Neural cell (in vitro differentiated cells): ENCODE measurements around the gene KIZ. TPM values are rescaled to one million over a fixed set of nuclear protein-coding genes. Genes with fewer than 3 reads are reported as not detected.
A peak's percentile ranks its signal among the peaks of the same experiment; 100 is the strongest.

Experiments
- H2AFZ ChIP-seq: fragments of 200-600, 300-800 bp; sonication (generic), shearing (Covaris generic); 2 replicates; pipeline ENCODE4 v1.6.0; 2014; ENCODE audit warnings: low read depth, mild to moderate bottlenecking, antibody characterized with exemption, low read length, moderate library complexity
- H3F3A ChIP-seq: fragments of 200-600 bp; shearing (Covaris generic); 2 replicates; pipeline ENCODE4 v1.6.1; 2016; ENCODE audit warnings: mild to moderate bottlenecking, moderate library complexity, mixed read lengths, antibody characterized with exemption, low read length; ENCODE audit not compliant: insufficient read depth, poor library complexity, severe bottlenecking
- H3K27ac ChIP-seq: fragments of 200-600, 300-800 bp; sonication (generic), shearing (Covaris generic); 2 replicates; pipeline ENCODE4 v1.5.1; 2014; ENCODE audit warnings: mild to moderate bottlenecking, low read length, moderate library complexity
- H3K27me3 ChIP-seq: fragments of 300-800, 200-600 bp; sonication (generic), shearing (Covaris generic); 2 replicates; pipeline ENCODE4 v1.6.0; 2014; ENCODE audit warnings: mild to moderate bottlenecking, low read depth, low read length, moderate library complexity; ENCODE audit not compliant: insufficient read depth
- H3K36me3 ChIP-seq: fragments of 300-800, 200-600 bp; sonication (generic), shearing (Covaris generic); 2 replicates; pipeline ENCODE4 v1.5.1; 2014; ENCODE audit warnings: mild to moderate bottlenecking, antibody characterized with exemption, low read length, moderate library complexity; ENCODE audit not compliant: insufficient read depth
- H3K4me2 ChIP-seq: fragments of 300-800, 200-600 bp; sonication (generic), shearing (Covaris generic); 2 replicates; pipeline ENCODE4 v1.6.0; 2014; ENCODE audit warnings: mild to moderate bottlenecking, low read length
- H3K4me3 ChIP-seq: fragments of 300-800, 200-600 bp; sonication (generic), shearing (Covaris generic); 2 replicates; pipeline ENCODE4 v1.5.1; 2014; ENCODE audit warnings: mild to moderate bottlenecking, low read length, moderate library complexity
- H3K79me2 ChIP-seq: fragments of 200-600 bp; shearing (Covaris generic); replicated peaks from 2 replicates; pipeline ENCODE4 v1.6.0; 2014; ENCODE audit warnings: mild to moderate bottlenecking, low read length, moderate library complexity; ENCODE audit not compliant: insufficient read depth
- H3K9ac ChIP-seq: fragments of 300-800, 200-600 bp; sonication (generic), shearing (Covaris generic); 2 replicates; pipeline ENCODE4 v1.6.1; 2016; ENCODE audit warnings: mild to moderate bottlenecking, low read length, mixed read lengths
- H3K9me2 ChIP-seq: fragments of 200-600 bp; shearing (Covaris generic); 2 replicates; pipeline ENCODE4 v1.6.1; 2016; ENCODE audit warnings: mild to moderate bottlenecking, low read length, mixed read lengths; ENCODE audit not compliant: insufficient read depth
- H3K9me3 ChIP-seq: fragments of 200-600, 300-800 bp; sonication (generic), shearing (Covaris generic); 2 replicates; pipeline ENCODE4 v1.6.1; 2016; ENCODE audit warnings: mild to moderate bottlenecking, mixed run types, low read length, moderate library complexity, mixed read lengths
- H4K20me1 ChIP-seq: fragments of 200-600 bp; shearing (Covaris generic); 2 replicates; pipeline ENCODE4 v1.6.1; 2016; ENCODE audit warnings: mild to moderate bottlenecking, mixed run types; ENCODE audit not compliant: insufficient read depth
- EZH2 ChIP-seq: fragments of 200-600, 300-800 bp; shearing (Covaris generic), sonication (generic); IDR thresholded peaks from 2 replicates; pipeline ENCODE4 v1.6.1; 2014; ENCODE audit warnings: antibody characterized with exemption, low read length, borderline replicate concordance, mild to moderate bottlenecking; ENCODE audit not compliant: insufficient read depth, poor library complexity, severe bottlenecking
- MXI1 ChIP-seq: fragments of 450-650 bp; conservative IDR thresholded peaks from 2 replicates; pipeline ENCODE4 v1.6.1; 2014; ENCODE audit warnings: antibody characterized with exemption, mild to moderate bottlenecking; ENCODE audit not compliant: poor library complexity, severe bottlenecking
- POLR2AphosphoS5 ChIP-seq: IDR thresholded peaks from 2 replicates; pipeline ENCODE4 v1.6.1; 2012
- RAD21 ChIP-seq: fragments of 450-650 bp; conservative IDR thresholded peaks from 2 replicates; pipeline ENCODE4 v1.6.1; 2014; ENCODE audit warnings: antibody characterized with exemption, mild to moderate bottlenecking, moderate library complexity
- SMC3 ChIP-seq: fragments of 450-650 bp; conservative IDR thresholded peaks from 2 replicates; pipeline ENCODE4 v1.6.1; 2014; ENCODE audit warnings: antibody characterized with exemption, mild to moderate bottlenecking, moderate library complexity; ENCODE audit not compliant: poor library complexity
- TAF1 ChIP-seq: IDR thresholded peaks from 2 replicates; pipeline ENCODE4 v1.6.1; 2012; ENCODE audit warnings: low read depth
- polyA plus RNA-seq: library from polyadenylated mRNA; depleted of rRNA; stranded (reverse); fragments of >200 nt; gene quantifications from 2 replicates; pipeline ENCODE4 v1.2.3, GENCODE V29; 2014
- TF ChIP-seq, protein P1 (sequence below): IDR thresholded peaks from 2 replicates; pipeline ENCODE4 v1.6.1; 2012; ENCODE audit warnings: borderline replicate concordance
- TF ChIP-seq, protein P2 (sequence below): fragments of 450-650 bp; IDR thresholded peaks from 2 replicates; pipeline ENCODE4 v1.5.1; 2014; ENCODE audit warnings: antibody characterized with exemption, mild to moderate bottlenecking, moderate library complexity; ENCODE audit not compliant: poor library complexity, severe bottlenecking

Gene KIZ
- polyA plus RNA-seq, 1 donor from 2014 or later: 3.6 TPM

DNA sequence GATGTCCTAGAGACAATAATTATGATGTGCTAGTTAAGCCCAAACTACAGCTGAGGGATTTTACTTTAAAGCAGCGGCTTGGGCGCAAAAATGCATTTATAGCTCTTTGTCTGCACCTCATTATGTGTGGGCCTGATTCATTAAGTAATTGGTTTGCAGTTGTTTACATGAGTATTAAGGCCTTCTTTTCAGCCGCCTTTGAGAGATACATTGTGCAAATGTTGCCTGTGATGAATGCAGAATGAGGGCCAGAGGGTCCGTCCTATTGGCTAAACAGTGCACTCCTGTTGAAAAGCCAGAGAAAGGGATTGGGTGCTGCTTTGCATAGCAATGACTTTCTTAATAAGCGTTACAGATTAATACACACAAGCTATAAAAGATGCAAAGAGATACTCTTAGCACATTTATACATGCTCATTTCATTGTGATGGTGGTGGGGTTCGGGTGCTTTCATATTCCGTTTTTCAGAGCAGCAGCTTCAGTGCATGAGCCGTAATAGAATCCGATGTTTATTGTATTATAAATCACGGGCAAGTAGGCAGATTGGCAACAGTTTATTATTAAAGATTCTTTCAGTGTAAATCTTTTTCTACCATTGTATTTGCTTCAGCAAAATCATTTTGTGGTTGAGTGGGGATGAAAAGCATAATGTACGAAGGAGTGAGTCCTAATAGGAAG is 109.1 kb downstream of the KIZ start:
- H3K27me3 ChIP-seq: peaks cover 52% of the 10 kb centered on the region
- H3K9ac ChIP-seq: no peak overlapping the region
- no peaks in the 10 kb centered on the region for H3K9me3 ChIP-seq
- no peaks in the 10 kb centered on the region for H3K36me3 ChIP-seq
- H3F3A ChIP-seq: no peaks in the 10 kb centered on the region
- no peaks in the 10 kb centered on the region for H3K9me2 ChIP-seq
- no peak for TF ChIP-seq MXI1
- TF ChIP-seq, protein P1, sequence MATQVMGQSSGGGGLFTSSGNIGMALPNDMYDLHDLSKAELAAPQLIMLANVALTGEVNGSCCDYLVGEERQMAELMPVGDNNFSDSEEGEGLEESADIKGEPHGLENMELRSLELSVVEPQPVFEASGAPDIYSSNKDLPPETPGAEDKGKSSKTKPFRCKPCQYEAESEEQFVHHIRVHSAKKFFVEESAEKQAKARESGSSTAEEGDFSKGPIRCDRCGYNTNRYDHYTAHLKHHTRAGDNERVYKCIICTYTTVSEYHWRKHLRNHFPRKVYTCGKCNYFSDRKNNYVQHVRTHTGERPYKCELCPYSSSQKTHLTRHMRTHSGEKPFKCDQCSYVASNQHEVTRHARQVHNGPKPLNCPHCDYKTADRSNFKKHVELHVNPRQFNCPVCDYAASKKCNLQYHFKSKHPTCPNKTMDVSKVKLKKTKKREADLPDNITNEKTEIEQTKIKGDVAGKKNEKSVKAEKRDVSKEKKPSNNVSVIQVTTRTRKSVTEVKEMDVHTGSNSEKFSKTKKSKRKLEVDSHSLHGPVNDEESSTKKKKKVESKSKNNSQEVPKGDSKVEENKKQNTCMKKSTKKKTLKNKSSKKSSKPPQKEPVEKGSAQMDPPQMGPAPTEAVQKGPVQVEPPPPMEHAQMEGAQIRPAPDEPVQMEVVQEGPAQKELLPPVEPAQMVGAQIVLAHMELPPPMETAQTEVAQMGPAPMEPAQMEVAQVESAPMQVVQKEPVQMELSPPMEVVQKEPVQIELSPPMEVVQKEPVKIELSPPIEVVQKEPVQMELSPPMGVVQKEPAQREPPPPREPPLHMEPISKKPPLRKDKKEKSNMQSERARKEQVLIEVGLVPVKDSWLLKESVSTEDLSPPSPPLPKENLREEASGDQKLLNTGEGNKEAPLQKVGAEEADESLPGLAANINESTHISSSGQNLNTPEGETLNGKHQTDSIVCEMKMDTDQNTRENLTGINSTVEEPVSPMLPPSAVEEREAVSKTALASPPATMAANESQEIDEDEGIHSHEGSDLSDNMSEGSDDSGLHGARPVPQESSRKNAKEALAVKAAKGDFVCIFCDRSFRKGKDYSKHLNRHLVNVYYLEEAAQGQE: no peak
- no peak for TF ChIP-seq EZH2
- H2AFZ ChIP-seq: no peak overlapping the region
- H3K27ac ChIP-seq: no peak overlapping the region
- no peak overlapping the region for H3K4me3 ChIP-seq
- no peaks in the 10 kb centered on the region for H3K79me2 ChIP-seq
- H3K4me2 ChIP-seq: no peak overlapping the region
- H4K20me1 ChIP-seq: no peaks in the 10 kb centered on the region

DNA sequence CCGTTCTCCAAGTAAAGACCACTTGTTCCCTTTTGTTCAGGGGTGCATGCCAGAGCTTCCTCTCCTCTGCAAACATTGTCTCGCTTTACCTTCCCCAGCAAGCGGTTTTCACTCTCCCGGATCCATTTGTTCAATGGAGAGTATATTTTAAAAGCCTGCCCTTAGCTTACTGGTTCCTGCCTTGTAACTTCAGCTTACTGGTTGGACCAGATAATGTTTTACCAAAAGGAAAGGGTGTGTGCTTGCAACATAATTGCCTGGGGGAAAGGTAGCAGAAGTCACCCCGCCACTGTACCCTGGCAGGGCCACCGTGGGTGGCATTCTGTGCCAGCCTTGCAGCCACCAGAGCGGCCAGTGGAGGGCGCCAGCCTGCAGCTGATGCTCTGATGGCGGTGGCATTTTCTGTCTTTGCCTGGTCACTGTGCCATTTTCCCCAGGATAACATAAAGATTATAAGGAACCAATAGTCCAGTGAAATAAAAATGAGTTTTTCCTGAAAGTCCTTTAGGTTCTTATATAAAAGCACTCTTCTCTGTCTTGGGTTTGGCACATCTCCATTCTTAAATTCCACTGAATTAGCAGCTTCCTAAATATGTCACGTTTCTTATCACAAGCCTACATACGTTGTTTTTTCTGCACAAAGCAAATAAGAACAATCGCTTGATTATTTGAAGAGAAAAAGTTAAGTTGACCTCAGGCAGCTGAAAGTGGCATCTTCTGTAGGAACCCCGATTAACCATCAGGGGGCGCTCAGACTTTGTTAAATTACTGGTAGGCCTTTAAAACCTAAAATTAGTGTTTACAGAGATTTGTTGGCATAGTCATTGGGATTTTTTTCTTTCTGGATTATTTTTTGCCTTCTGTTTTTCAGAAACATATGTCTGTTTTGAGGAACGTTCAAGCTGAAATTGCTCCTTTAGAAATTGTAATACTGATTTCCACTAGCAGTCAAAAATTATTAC is 109.9 kb downstream of the KIZ start:
- Histone ChIP-seq H3K27ac (no peak overlapping the region), H3K9ac (no peak overlapping the region), H3K4me2 (no peak overlapping the region), H3K36me3 (no peaks in the 10 kb centered on the region), H3K27me3 (peaks cover 44% of the 10 kb centered on the region), H4K20me1 (no peaks in the 10 kb centered on the region), H3K79me2 (no peaks in the 10 kb centered on the region), H3K9me2 (no peaks in the 10 kb centered on the region), H2AFZ (no peak overlapping the region), H3K4me3 (no peak overlapping the region), H3K9me3 (no peaks in the 10 kb centered on the region), H3F3A (no peaks in the 10 kb centered on the region)
- TF ChIP-seq POLR2AphosphoS5: no peak
- TF ChIP-seq, protein P2, sequence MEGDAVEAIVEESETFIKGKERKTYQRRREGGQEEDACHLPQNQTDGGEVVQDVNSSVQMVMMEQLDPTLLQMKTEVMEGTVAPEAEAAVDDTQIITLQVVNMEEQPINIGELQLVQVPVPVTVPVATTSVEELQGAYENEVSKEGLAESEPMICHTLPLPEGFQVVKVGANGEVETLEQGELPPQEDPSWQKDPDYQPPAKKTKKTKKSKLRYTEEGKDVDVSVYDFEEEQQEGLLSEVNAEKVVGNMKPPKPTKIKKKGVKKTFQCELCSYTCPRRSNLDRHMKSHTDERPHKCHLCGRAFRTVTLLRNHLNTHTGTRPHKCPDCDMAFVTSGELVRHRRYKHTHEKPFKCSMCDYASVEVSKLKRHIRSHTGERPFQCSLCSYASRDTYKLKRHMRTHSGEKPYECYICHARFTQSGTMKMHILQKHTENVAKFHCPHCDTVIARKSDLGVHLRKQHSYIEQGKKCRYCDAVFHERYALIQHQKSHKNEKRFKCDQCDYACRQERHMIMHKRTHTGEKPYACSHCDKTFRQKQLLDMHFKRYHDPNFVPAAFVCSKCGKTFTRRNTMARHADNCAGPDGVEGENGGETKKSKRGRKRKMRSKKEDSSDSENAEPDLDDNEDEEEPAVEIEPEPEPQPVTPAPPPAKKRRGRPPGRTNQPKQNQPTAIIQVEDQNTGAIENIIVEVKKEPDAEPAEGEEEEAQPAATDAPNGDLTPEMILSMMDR: peak; percentile 68
- TF ChIP-seq TAF1: no peak
- peak; percentile 69 for TF ChIP-seq SMC3
- peak; percentile 65 for TF ChIP-seq RAD21
